HG02981 (cell line): ENCODE measurements around the gene AKR1E2.

Experiments used
- ATAC-seq: cut with Tn5 transposase; IDR thresholded peaks from one replicate; pipeline ENCODE4 v1.9.1; 2021; ENCODE audit warnings: mild to moderate bottlenecking, moderate library complexity; ENCODE audit not compliant: unreplicated experiment

AKR1E2 gene

GRCh38 chr10:4843525-4844180, 17.6 kb downstream of the AKR1E2 start:
- ATAC-seq: no peak

GRCh38 chr10:4844864-4845263, 18.9 kb downstream of the AKR1E2 start:
- no peak for ATAC-seq

- ATAC-seq: no peak
These were observed 19.8 kb downstream of the AKR1E2 start for GRCh38 chr10:4845766-4846165.

- no peak for ATAC-seq
These were observed 20.8 kb downstream of the AKR1E2 start for GRCh38 chr10:4846775-4847174.

GRCh38 chr10:4847561-4848355, 21.8 kb downstream of the AKR1E2 start:
- no peak for ATAC-seq

GRCh38 chr10:4848356-4849041, 22.5 kb downstream of the AKR1E2 start:
- no peak for ATAC-seq

GRCh38 chr10:4849042-4849402, 23.0 kb downstream of the AKR1E2 start:
- ATAC-seq: no peak

- peak; percentile 92 for ATAC-seq
These were observed 23.7 kb downstream of the AKR1E2 start for GRCh38 chr10:4849555-4850242.

GRCh38 chr10:4850397-4850796, 24.4 kb downstream of the AKR1E2 start:
- ATAC-seq: no peak

- no peak for ATAC-seq
These were observed 25.2 kb downstream of the AKR1E2 start for GRCh38 chr10:4851176-4851575.

- ATAC-seq: no peak
These were observed 25.8 kb downstream of the AKR1E2 start for GRCh38 chr10:4851846-4852245.

- no peak for ATAC-seq
These were observed 40.1 kb downstream of the AKR1E2 start for GRCh38 chr10:4865945-4866661.

GRCh38 chr10:4867109-4867519, 41.1 kb downstream of the AKR1E2 start:
- no peak for ATAC-seq

GRCh38 chr10:4867520-4868356, 41.7 kb downstream of the AKR1E2 start:
- no peak for ATAC-seq

- no peak for ATAC-seq
These were observed 42.3 kb downstream of the AKR1E2 start for GRCh38 chr10:4868357-4868657.

GRCh38 chr10:4882704-4883078, 56.7 kb downstream of the AKR1E2 start:
- no peak for ATAC-seq

- ATAC-seq: no peak
These were observed 57.2 kb downstream of the AKR1E2 start for GRCh38 chr10:4883079-4883739.

- no peak for ATAC-seq
These were observed 59.2 kb downstream of the AKR1E2 start for GRCh38 chr10:4885162-4885561.

GRCh38 chr10:4887501-4887900, 61.5 kb downstream of the AKR1E2 start:
- ATAC-seq: no peak

GRCh38 chr10:4888236-4888635, 62.2 kb downstream of the AKR1E2 start:
- ATAC-seq: no peak
